Hepatocyte (in vitro differentiated cells): ENCODE data around the gene NELL2. TPM values are rescaled to one million over a fixed set of nuclear protein-coding genes. Genes with fewer than 3 reads are reported as not detected.

Experiments
- DNase-seq: peaks from one replicate; pipeline ENCODE4 v3.0.0-alpha.2; 2016; ENCODE audit warnings: low spot score
- H2AFZ ChIP-seq: fragments of 200-600 bp; sonication (generic); 2 replicates; pipeline ENCODE4 v1.6.0; 2016; ENCODE audit warnings: antibody characterized with exemption, mild to moderate bottlenecking
- H3K27ac ChIP-seq: fragments of 200-600 bp; sonication (generic); 2 replicates; pipeline ENCODE4 v1.5.1; 2016; ENCODE audit warnings: mild to moderate bottlenecking
- H3K27me3 ChIP-seq: fragments of 200-600 bp; sonication (generic); 2 replicates; pipeline ENCODE4 v1.6.1; 2016
- H3K36me3 ChIP-seq: fragments of 200-600 bp; sonication (generic); replicated peaks from 2 replicates; pipeline ENCODE4 v1.5.1; 2016; ENCODE audit warnings: low read depth; ENCODE audit not compliant: insufficient read depth
- H3K4me1 ChIP-seq: fragments of 200-600 bp; sonication (generic); 2 replicates; pipeline ENCODE4 v1.5.1; 2016; ENCODE audit warnings: mild to moderate bottlenecking, moderate library complexity; ENCODE audit not compliant: insufficient read depth
- H3K4me2 ChIP-seq: fragments of 200-600 bp; sonication (generic); 2 replicates; pipeline ENCODE4 v1.6.0; 2016
- H3K4me3 ChIP-seq: fragments of 200-600 bp; sonication (generic); 2 replicates; pipeline ENCODE4 v1.5.1; 2016; ENCODE audit warnings: mild to moderate bottlenecking
- H3K79me2 ChIP-seq: fragments of 200-600 bp; sonication (generic); 2 replicates; pipeline ENCODE4 v1.6.0; 2017; ENCODE audit warnings: mild to moderate bottlenecking
- H3K9me2 ChIP-seq: fragments of 200-600 bp; sonication (generic); replicated peaks from 2 replicates; pipeline ENCODE4 v1.6.0; 2017; ENCODE audit warnings: mild to moderate bottlenecking; ENCODE audit not compliant: insufficient read depth
- H3K9me3 ChIP-seq: fragments of 200-600 bp; sonication (generic); 2 replicates; pipeline ENCODE4 v1.5.1; 2016; ENCODE audit warnings: low read depth, mild to moderate bottlenecking
- H4K20me1 ChIP-seq: fragments of 200-600 bp; sonication (generic); 2 replicates; pipeline ENCODE4 v1.6.0; 2016; ENCODE audit warnings: mild to moderate bottlenecking; ENCODE audit not compliant: insufficient read depth, poor library complexity, severe bottlenecking
- EZH2 ChIP-seq: fragments of 200-600 bp; sonication (generic); IDR thresholded peaks from 2 replicates; pipeline ENCODE4 v1.6.1; 2016; ENCODE audit warnings: antibody characterized with exemption, mild to moderate bottlenecking, borderline replicate concordance
- EZH2phosphoT487 ChIP-seq: fragments of 200-600 bp; sonication (generic); IDR thresholded peaks from one replicate; pipeline ENCODE4 v1.6.1; 2018; ENCODE audit warnings: antibody characterized with exemption, mild to moderate bottlenecking, low read depth, moderate library complexity; ENCODE audit not compliant: unreplicated experiment, severe bottlenecking
- WGBS: methylation state at CpG from one replicate; pipeline ENCODE4 v1.1.6; 2016; ENCODE audit warnings: low lambda C conversion rate; ENCODE audit errors: missing lambda C conversion rate; 5-methylcytosine and 5-hydroxymethylcytosine counted together
- polyA plus RNA-seq: library from polyadenylated mRNA; unstranded; fragments of >200 nt; fragmentation: Nextera tagmentation; extraction: Ambion mirVana; gene quantifications from 2 replicates; pipeline ENCODE4 v1.2.1, GENCODE V29; 2016
- total RNA-seq: library from RNA; depleted of rRNA; stranded (reverse); fragments of >200 nt; gene quantifications from 2 replicates; pipeline ENCODE4 v1.2.3, GENCODE V29; 2014
- TF ChIP-seq, protein P1 (sequence below): fragments of 200-600 bp; sonication (generic); IDR thresholded peaks from 2 replicates; pipeline ENCODE4 v1.5.1; 2016; ENCODE audit warnings: antibody characterized with exemption, mild to moderate bottlenecking; ENCODE audit not compliant: poor library complexity

Gene NELL2
- total and polyA plus RNA-seq, 2 experiments from 2014 or later: 7.4 to 31.3 TPM

DNA sequence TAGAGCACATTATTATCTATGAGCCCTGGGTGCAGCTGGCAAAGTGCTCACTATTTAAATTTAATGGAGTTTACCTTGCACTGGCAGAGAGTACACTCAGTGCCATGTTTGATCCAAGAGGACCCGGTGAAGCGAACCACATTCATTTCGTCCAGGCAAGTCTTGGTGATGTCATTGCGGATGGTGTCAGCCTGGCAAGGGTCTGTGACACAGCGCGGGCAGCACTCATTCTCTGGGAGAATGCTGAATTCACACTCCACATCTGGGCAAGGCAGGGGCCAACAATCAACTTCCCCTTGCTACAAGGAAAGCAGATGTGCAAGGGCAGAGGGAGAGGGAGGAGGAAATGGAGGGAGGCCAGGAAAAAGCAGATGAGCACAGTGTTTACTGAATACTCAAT lies 356.2 kb downstream of the NELL2 start:
- Histone ChIP-seq H3K9me3 (no peaks in the 10 kb centered on the region), H3K36me3 (no peaks in the 10 kb centered on the region), H3K4me2 (no peak overlapping the region), H3K9me2 (no peaks in the 10 kb centered on the region), H3K4me3 (no peak overlapping the region), H4K20me1 (no peaks in the 10 kb centered on the region), H3K79me2 (no peaks in the 10 kb centered on the region), H2AFZ (no peak overlapping the region), H3K27me3 (no peaks in the 10 kb centered on the region), H3K4me1 (no peaks in the 10 kb centered on the region), H3K27ac (no peak overlapping the region)
- 94% methylated on average over 6 of the region's 6 CpGs for WGBS
- DNase-seq: no peak
- TF ChIP-seq, protein P1, sequence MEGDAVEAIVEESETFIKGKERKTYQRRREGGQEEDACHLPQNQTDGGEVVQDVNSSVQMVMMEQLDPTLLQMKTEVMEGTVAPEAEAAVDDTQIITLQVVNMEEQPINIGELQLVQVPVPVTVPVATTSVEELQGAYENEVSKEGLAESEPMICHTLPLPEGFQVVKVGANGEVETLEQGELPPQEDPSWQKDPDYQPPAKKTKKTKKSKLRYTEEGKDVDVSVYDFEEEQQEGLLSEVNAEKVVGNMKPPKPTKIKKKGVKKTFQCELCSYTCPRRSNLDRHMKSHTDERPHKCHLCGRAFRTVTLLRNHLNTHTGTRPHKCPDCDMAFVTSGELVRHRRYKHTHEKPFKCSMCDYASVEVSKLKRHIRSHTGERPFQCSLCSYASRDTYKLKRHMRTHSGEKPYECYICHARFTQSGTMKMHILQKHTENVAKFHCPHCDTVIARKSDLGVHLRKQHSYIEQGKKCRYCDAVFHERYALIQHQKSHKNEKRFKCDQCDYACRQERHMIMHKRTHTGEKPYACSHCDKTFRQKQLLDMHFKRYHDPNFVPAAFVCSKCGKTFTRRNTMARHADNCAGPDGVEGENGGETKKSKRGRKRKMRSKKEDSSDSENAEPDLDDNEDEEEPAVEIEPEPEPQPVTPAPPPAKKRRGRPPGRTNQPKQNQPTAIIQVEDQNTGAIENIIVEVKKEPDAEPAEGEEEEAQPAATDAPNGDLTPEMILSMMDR: no peak
- TF ChIP-seq EZH2phosphoT487 (no peak), EZH2 (no peak)

DNA sequence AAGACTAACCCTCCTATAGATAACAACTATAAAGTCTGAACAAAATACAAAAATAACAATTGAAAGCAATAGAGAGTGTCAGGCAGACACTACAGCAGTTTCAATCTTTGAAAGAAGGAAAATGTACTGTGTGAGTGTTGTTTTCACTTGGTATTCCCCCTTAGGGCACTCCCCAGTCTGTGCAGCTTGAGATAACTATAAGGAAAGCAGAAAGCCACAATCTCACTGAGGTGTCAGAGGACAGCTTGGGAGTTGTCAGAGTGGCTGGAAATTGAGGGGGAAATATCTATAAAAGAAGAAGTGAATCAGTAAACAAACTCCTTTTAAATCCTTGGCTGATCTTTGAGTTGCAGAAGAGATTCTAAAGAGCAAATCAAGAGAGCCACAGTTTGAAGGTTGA lies 364.8 kb downstream of the NELL2 start:
- no peaks in the 10 kb centered on the region for H3K4me1 ChIP-seq
- H3K4me3 ChIP-seq: no peak overlapping the region
- no peaks in the 10 kb centered on the region for H3K27me3 ChIP-seq
- H3K4me2 ChIP-seq: no peak overlapping the region
- no peaks in the 10 kb centered on the region for H3K79me2 ChIP-seq
- DNase-seq: no peak
- no peak for TF ChIP-seq EZH2phosphoT487
- no peak for TF ChIP-seq EZH2
- TF ChIP-seq, protein P1: no peak
- no peak overlapping the region for H2AFZ ChIP-seq
- no peaks in the 10 kb centered on the region for H3K9me3 ChIP-seq
- H3K27ac ChIP-seq: no peak overlapping the region
- H3K36me3 ChIP-seq: no peaks in the 10 kb centered on the region
- no peaks in the 10 kb centered on the region for H3K9me2 ChIP-seq
- H4K20me1 ChIP-seq: no peaks in the 10 kb centered on the region

DNA sequence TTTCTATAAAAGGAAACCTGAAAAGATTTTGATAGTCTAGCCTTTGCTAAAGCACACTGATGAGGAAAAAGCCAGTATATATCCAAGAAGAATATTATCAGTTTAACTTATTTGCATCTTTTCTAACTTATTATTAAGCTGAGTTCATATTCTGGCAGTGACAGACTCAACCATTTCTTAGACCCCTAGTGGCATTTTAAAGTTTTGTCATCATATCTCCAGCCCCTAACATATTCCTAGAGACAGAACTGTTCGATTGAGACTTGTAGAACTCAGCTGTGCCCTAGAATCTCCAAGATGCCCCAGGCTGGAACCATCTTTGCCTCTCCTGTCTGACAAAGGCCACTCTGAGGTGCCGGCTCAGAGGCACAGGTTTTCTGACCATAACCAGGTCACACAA lies 365.6 kb downstream of the NELL2 start:
- TF ChIP-seq, protein P1: no peak
- TF ChIP-seq EZH2 (no peak), EZH2phosphoT487 (no peak)
- DNase-seq: no peak
- 96% methylated on average over 2 of the region's 2 CpGs for WGBS
- no peaks in the 10 kb centered on the region for H4K20me1 ChIP-seq
- no peak overlapping the region for H2AFZ ChIP-seq
- H3K4me3 ChIP-seq: no peak overlapping the region
- H3K9me2 ChIP-seq: no peaks in the 10 kb centered on the region
- no peaks in the 10 kb centered on the region for H3K4me1 ChIP-seq
- H3K27ac ChIP-seq: no peak overlapping the region
- H3K27me3 ChIP-seq: no peaks in the 10 kb centered on the region
- no peaks in the 10 kb centered on the region for H3K9me3 ChIP-seq
- no peaks in the 10 kb centered on the region for H3K36me3 ChIP-seq
- no peaks in the 10 kb centered on the region for H3K79me2 ChIP-seq
- no peak overlapping the region for H3K4me2 ChIP-seq

DNA sequence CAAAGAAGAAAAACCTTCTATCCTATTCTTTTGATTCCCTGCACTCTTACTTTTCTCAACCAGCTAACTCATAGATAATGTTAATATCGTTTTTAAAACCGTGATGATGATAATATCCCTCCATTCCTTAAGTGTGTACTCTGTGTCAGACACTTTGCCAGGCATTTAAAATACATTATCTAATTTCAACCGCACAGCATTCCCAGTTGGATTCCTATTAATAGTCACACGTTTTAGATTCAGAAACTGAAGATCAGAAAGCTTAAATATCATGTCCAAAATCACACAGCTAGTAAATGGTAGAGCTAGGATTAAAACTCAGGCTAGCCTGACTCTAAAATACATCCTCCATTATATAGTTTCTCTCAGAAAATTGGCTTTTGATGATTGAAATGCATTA lies 366.0 kb downstream of the NELL2 start:
- no peaks in the 10 kb centered on the region for H3K79me2 ChIP-seq
- H4K20me1 ChIP-seq: no peaks in the 10 kb centered on the region
- WGBS: 91% methylated on average over 4 of the region's 4 CpGs
- H3K4me2 ChIP-seq: no peak overlapping the region
- no peak for TF ChIP-seq EZH2phosphoT487
- TF ChIP-seq, protein P1: no peak
- no peak for TF ChIP-seq EZH2
- no peak for DNase-seq
- no peaks in the 10 kb centered on the region for H3K9me2 ChIP-seq
- no peaks in the 10 kb centered on the region for H3K4me1 ChIP-seq
- no peak overlapping the region for H3K27ac ChIP-seq
- no peaks in the 10 kb centered on the region for H3K27me3 ChIP-seq
- H2AFZ ChIP-seq: no peak overlapping the region
- H3K4me3 ChIP-seq: no peak overlapping the region
- H3K9me3 ChIP-seq: no peaks in the 10 kb centered on the region
- no peaks in the 10 kb centered on the region for H3K36me3 ChIP-seq
